Subcutaneous adipose tissue (tissue), 4 donors: ENCODE results near the gene EVI5L. TPM values are rescaled to one million over a fixed set of nuclear protein-coding genes. Genes with fewer than 3 reads are reported as not detected.

Experiments used
- CTCF ChIP-seq: fragments of 450-650 bp; IDR thresholded peaks from one replicate; pipeline ENCODE4 v1.5.1; 2016; ENCODE audit warnings: low read depth, mild to moderate bottlenecking, control low read depth, antibody characterized with exemption, moderate library complexity
- total RNA-seq, 4 donors: library from RNA; depleted of rRNA; stranded (reverse); fragments of >200 nt; gene quantifications; one replicate each; pipeline ENCODE4 v1.1.0, GENCODE V29; 2016

Gene EVI5L
- total RNA-seq, 4 donors from 2014 or later: 6.3 to 12.1 (median 9.9) TPM

- no peak for TF ChIP-seq CTCF
These were observed 805 bp downstream of the EVI5L start for GRCh38 chr19:7830823-7831222.

GRCh38 chr19:7831452-7831851 lies 1.4 kb downstream of the EVI5L start:
- TF ChIP-seq CTCF: no peak

- no peak for TF ChIP-seq CTCF
These were observed 2.0 kb downstream of the EVI5L start for GRCh38 chr19:7832009-7832408.

GRCh38 chr19:7832781-7833180 lies 2.8 kb downstream of the EVI5L start:
- TF ChIP-seq CTCF: no peak

- TF ChIP-seq CTCF: no peak
These were observed 3.4 kb downstream of the EVI5L start for GRCh38 chr19:7833225-7834099.

GRCh38 chr19:7839476-7839875 lies 9.5 kb downstream of the EVI5L start:
- TF ChIP-seq CTCF: no peak

- TF ChIP-seq CTCF: no peak
These were observed 10.6 kb downstream of the EVI5L start for GRCh38 chr19:7840629-7841028.
